SK-N-SH (cell line): ENCODE results near the gene GUCY1A2. TPM values are rescaled to one million over a fixed set of nuclear protein-coding genes. Genes with fewer than 3 reads are reported as not detected.

Experiments used
- CTCF ChIA-PET: fragments of 300-600, 350-600 bp; formaldehyde crosslinking; extraction: SDS; loops from one replicate; lab custom pipeline; 2021; lab: Yijun Ruan, JAX
- POLR2A ChIA-PET: fragments of 350-600 bp; sonication (Branson Sonifier 250); formaldehyde crosslinking; extraction: SDS; loops from one replicate; lab custom pipeline; 2020; ENCODE audit warnings: antibody characterized with exemption, inconsistent platforms; lab: Yijun Ruan, JAX
- DNase-seq: peaks from one replicate; pipeline ENCODE4 v3.0.0; 2012
- H2AFZ ChIP-seq: fragments of 200-600 bp; sonication (generic); 2 replicates; pipeline ENCODE4 v1.8.1; 2016; ENCODE audit warnings: antibody characterized with exemption, mild to moderate bottlenecking, low read depth
- H3F3A ChIP-seq: fragments of 200-600 bp; sonication (generic); replicated peaks from 2 replicates; pipeline ENCODE3; 2016; ENCODE audit warnings: antibody characterized with exemption, mild to moderate bottlenecking; ENCODE audit not compliant: insufficient read depth
- H3K27ac ChIP-seq, 2 experiments: fragments of 200-500 bp in 1 of 2; fragments of 200-600 bp in 1 of 2; sonication (Bioruptor generic) in 1 of 2; sonication (generic), shearing (Covaris generic) in 1 of 2; 2 replicates each; pipeline versions ENCODE4 v1.5.1 to v1.6.1; 2014 to 2016; ENCODE audit warnings: low read depth in 2 of 2, inconsistent platforms in 1 of 2, low read length in 1 of 2, mild to moderate bottlenecking in 1 of 2, mixed read lengths in 1 of 2
- H3K27me3 ChIP-seq: fragments of 200-600 bp; sonication (generic), shearing (Covaris generic); 2 replicates; pipeline ENCODE4 v1.6.1; 2016; ENCODE audit warnings: mixed run types; ENCODE audit not compliant: insufficient read depth
- H3K36me3 ChIP-seq, 2 experiments: fragments of 200-500 bp in 1 of 2; fragments of 200-600 bp in 1 of 2; sonication (Bioruptor generic) in 1 of 2; sonication (generic) in 1 of 2; replicated peaks in 1 of 2; 2 replicates each; pipeline versions ENCODE3 to v1.5.1; 2014 to 2016; ENCODE audit warnings: low read length in 1 of 2, mild to moderate bottlenecking in 1 of 2; ENCODE audit not compliant: insufficient read depth in 2 of 2, control insufficient read depth in 1 of 2
- H3K4me1 ChIP-seq, 2 experiments: fragments of 200-500 bp in 1 of 2; fragments of 200-600 bp in 1 of 2; sonication (Bioruptor generic) in 1 of 2; sonication (generic), shearing (Covaris generic) in 1 of 2; 2 replicates each; pipeline versions ENCODE4 v1.5.1 to v1.6.1; 2014 to 2016; ENCODE audit warnings: low read depth in 1 of 2, low read length in 1 of 2, mixed run types in 1 of 2; ENCODE audit not compliant: insufficient read depth in 2 of 2, control insufficient read depth in 1 of 2
- H3K4me2 ChIP-seq: fragments of 200-600 bp; sonication (generic), shearing (Covaris generic); 2 replicates; pipeline ENCODE4 v1.6.1; 2017; ENCODE audit warnings: mixed run types
- H3K4me3 ChIP-seq, 2 experiments: fragments of 200-500 bp in 1 of 2; fragments of 200-600 bp in 1 of 2; sonication (Bioruptor generic) in 1 of 2; sonication (generic), shearing (Covaris generic) in 1 of 2; 2 replicates each; pipeline versions ENCODE4 v1.5.1 to v1.8.1; 2014 to 2016; ENCODE audit warnings: low read depth in 2 of 2, inconsistent platforms in 1 of 2, low read length in 1 of 2, mild to moderate bottlenecking in 1 of 2, mixed read lengths in 1 of 2, moderate library complexity in 1 of 2
- H3K79me2 ChIP-seq: fragments of 200-600 bp; sonication (generic); 2 replicates; pipeline ENCODE4 v1.8.1; 2017; ENCODE audit warnings: mild to moderate bottlenecking; ENCODE audit not compliant: insufficient read depth
- H3K9ac ChIP-seq: fragments of 200-600 bp; sonication (generic); 2 replicates; pipeline ENCODE4 v1.6.1; 2017; ENCODE audit warnings: mixed run types
- H3K9me2 ChIP-seq: fragments of 200-600 bp; sonication (generic); 2 replicates; pipeline ENCODE4 v1.6.1; 2017; ENCODE audit warnings: mixed run types
- H3K9me3 ChIP-seq: fragments of 200-600 bp; sonication (generic); 2 replicates; pipeline ENCODE4 v1.6.1; 2017; ENCODE audit warnings: mixed run types, mild to moderate bottlenecking, moderate library complexity
- H4K20me1 ChIP-seq: fragments of 200-600 bp; sonication (generic); 2 replicates; pipeline ENCODE4 v1.6.1; 2017; ENCODE audit warnings: mild to moderate bottlenecking, mixed run types; ENCODE audit not compliant: insufficient read depth
- CTCF ChIP-seq: fragments of 200-600 bp; sonication (generic); IDR thresholded peaks from 2 replicates; pipeline ENCODE4 v1.6.1; 2017; ENCODE audit warnings: antibody characterized with exemption, mild to moderate bottlenecking, moderate library complexity
- EP300 ChIP-seq, 2 experiments: IDR thresholded peaks; 2 replicates each; pipeline versions ENCODE4 v1.4.0 to v1.6.1; 2012; ENCODE audit warnings: borderline replicate concordance in 1 of 2, low read depth in 1 of 2, low read length in 1 of 2
- FOSL2 ChIP-seq: IDR thresholded peaks from 2 replicates; pipeline ENCODE4 v1.4.0; 2012; ENCODE audit warnings: low read depth, mild to moderate bottlenecking, moderate library complexity, borderline replicate concordance
- GABPA ChIP-seq: IDR thresholded peaks from 2 replicates; pipeline ENCODE4 v1.4.0; 2012; ENCODE audit warnings: low read depth, mild to moderate bottlenecking
- IRF3 ChIP-seq: fragments of 150-350 bp; IDR thresholded peaks from 2 replicates; pipeline ENCODE4 v1.6.1; 2016; ENCODE audit warnings: mild to moderate bottlenecking, low read depth, low read length
- JUND ChIP-seq: IDR thresholded peaks from 2 replicates; pipeline ENCODE4 v1.4.0; 2012
- MAX ChIP-seq: IDR thresholded peaks from 2 replicates; pipeline ENCODE4 v1.4.0; 2012; ENCODE audit warnings: low read depth
- MEF2A ChIP-seq: IDR thresholded peaks from 2 replicates; pipeline ENCODE4 v1.4.0; 2012; ENCODE audit warnings: low read depth, borderline replicate concordance
- MXI1 ChIP-seq: IDR thresholded peaks from 2 replicates; pipeline ENCODE4 v1.6.1; 2012; ENCODE audit warnings: mild to moderate bottlenecking, low read depth, low read length, improper control_type of control experiment
- NFIC ChIP-seq: IDR thresholded peaks from 2 replicates; pipeline ENCODE4 v1.4.0; 2012; ENCODE audit warnings: borderline replicate concordance
- PBX3 ChIP-seq: IDR thresholded peaks from 2 replicates; pipeline ENCODE4; 2012
- POLR2AphosphoS5 ChIP-seq: IDR thresholded peaks from 2 replicates; pipeline ENCODE4 v1.6.1; 2012; ENCODE audit warnings: low read depth, low read length
- RCOR1 ChIP-seq: fragments of 150-350 bp; IDR thresholded peaks from 2 replicates; pipeline ENCODE4 v1.6.1; 2017; ENCODE audit warnings: antibody characterized with exemption, low read length
- RXRA ChIP-seq: IDR thresholded peaks from 2 replicates; pipeline ENCODE4 v1.4.0; 2012; ENCODE audit warnings: low read depth, mild to moderate bottlenecking, borderline replicate concordance
- SIN3A ChIP-seq: IDR thresholded peaks from 2 replicates; pipeline ENCODE4 v1.6.1; 2012; ENCODE audit warnings: low read depth, mild to moderate bottlenecking, low read length, moderate library complexity, borderline replicate concordance
- TCF12 ChIP-seq: IDR thresholded peaks from 2 replicates; pipeline ENCODE4 v1.4.0; 2012
- TEAD4 ChIP-seq: IDR thresholded peaks from 2 replicates; pipeline ENCODE4 v1.4.0; 2012; ENCODE audit warnings: mild to moderate bottlenecking, borderline replicate concordance; ENCODE audit not compliant: insufficient read depth
- ZBTB33 ChIP-seq: IDR thresholded peaks from 2 replicates; pipeline ENCODE4 v1.4.0; 2012; ENCODE audit warnings: low read depth, borderline replicate concordance
- WGBS: methylation state at CpG from one replicate; pipeline ENCODE4 v1.1.6; 2017; ENCODE audit warnings: low lambda C conversion rate; 5-methylcytosine and 5-hydroxymethylcytosine counted together
- polyA plus RNA-seq, 3 experiments: library from polyadenylated mRNA; depleted of rRNA; stranded (reverse); fragments of >200 nt; gene quantifications; 2 replicates each; pipeline ENCODE4 v1.2.3, GENCODE V29; 2012

Gene GUCY1A2
- polyA plus RNA-seq, 1 of the 3 experiments (the other 2 are of a cell fraction), result 0.26 TPM

GRCh38 chr11:106962995-106963394 is 55.3 kb downstream of the GUCY1A2 start:
- POLR2A ChIA-PET, result no interaction called here
- Histone ChIP-seq H3K4me2 (no peak overlapping the region), H2AFZ (no peak overlapping the region), H4K20me1 (no peaks in the 10 kb centered on the region), H3K79me2 (no peaks in the 10 kb centered on the region), H3K9me3 (no peaks in the 10 kb centered on the region), H3K4me3 (no peak overlapping the region), H3F3A (peaks cover 11% of the 10 kb centered on the region), H3K4me1 (peaks cover 0 to 40% of the 10 kb centered on the region in 2 experiments; a peak in 2 of 4 replicates), H3K9me2 (no peaks in the 10 kb centered on the region), H3K27ac (no peak overlapping the region), H3K36me3 (no peaks in the 10 kb centered on the region), H3K27me3 (no peaks in the 10 kb centered on the region), H3K9ac (no peak overlapping the region)
- CTCF ChIA-PET, result interaction anchor here (0.6 kb wide), 1 partner anchor 14 kb away, joined by 3 read pairs; no protein-coding TSS in a partner anchor
- 65% methylated on average over 2 of the region's 2 CpGs for WGBS
- DNase-seq, result no peak
- TF ChIP-seq IRF3 (no peak), RCOR1 (no peak)

GRCh38 chr11:106961518-106961917 is 56.8 kb downstream of the GUCY1A2 start:
- Histone ChIP-seq H3K4me2 (peak overlapping the region; percentile 60), H3K79me2 (no peaks in the 10 kb centered on the region), H3K27me3 (no peaks in the 10 kb centered on the region), H3K36me3 (no peaks in the 10 kb centered on the region)
- no peak for DNase-seq
- TF ChIP-seq JUND (peak; percentile 83), EP300 (IDR thresholded peaks at IDR 0.05; ENCODE audit: borderline replicate concordance in 1 of 2, low read depth in 1 of 2, low read length in 1 of 2) (peak; percentile 18 to 86; a peak in 1 of 4 replicates), PBX3 (peak; percentile 80), FOSL2 (peak; percentile 74), ZBTB33 (0 out of 2 replicates have a peak, but pooled peaks have one; percentile 40), MAX (peak; percentile 67), POLR2AphosphoS5 (peak; percentile 61; the same call in 1 of the 2 replicates), SIN3A (no peak), TCF12 (peak; percentile 84), MXI1 (no peak), GABPA (0 out of 2 replicates have a peak, but pooled peaks have one; percentile 10), RXRA (peak; percentile 64; the same call in 1 of the 2 replicates), TEAD4 (peak; percentile 91), CTCF (no peak), MEF2A (0 out of 2 replicates have a peak, but pooled peaks have one; percentile 44), NFIC (peak; percentile 98)
- TF ChIP-seq, all 33 proteins: peak for 13
- POLR2A ChIA-PET, result no interaction called here
- Histone ChIP-seq H2AFZ (no peak overlapping the region), H4K20me1 (no peaks in the 10 kb centered on the region), H3F3A (peaks cover 11% of the 10 kb centered on the region), H3K9me3 (no peaks in the 10 kb centered on the region), H3K9me2 (no peaks in the 10 kb centered on the region), H3K9ac (peak overlapping the region; percentile 57), H3K4me3 (no peak overlapping the region), H3K27ac (peak overlapping the region; percentile 58 to 91; a peak in 3 of 4 replicates), H3K4me1 (peaks cover 0 to 47% of the 10 kb centered on the region in 2 experiments; a peak in 2 of 4 replicates)
- 7% methylated on average over 1 of the region's 1 CpG for WGBS
- CTCF ChIA-PET, result no interaction called here
